ENCODE measurements around the gene MTREX. TPM values are rescaled to one million over a fixed set of nuclear protein-coding genes. Genes with fewer than 3 reads are reported as not detected.

The MTREX gene
- total and polyA plus RNA-seq, 2 donors (not counting 1 experiment from before 2014, with no cell fraction given), result 7.9 to 94.0 TPM

- Histone ChIP-seq H3K9ac (ENCODE audit: low read length) (no peak overlapping the region), H3K4me2 (replicated peaks; ENCODE audit: low read depth, low read length, poor library complexity, severe bottlenecking) (no peak overlapping the region), H3K4me1 (ENCODE audit: control insufficient read depth in 2 of 2, insufficient read depth in 2 of 2, low read length in 2 of 2) (no peaks in the 10 kb centered on the region), H3K9me3 (ENCODE audit: control extremely low read depth in 1 of 3, control insufficient read depth in 2 of 3, insufficient read depth in 1 of 3, low read length in 2 of 3) (no peaks in the 10 kb centered on the region), H3K4me3 (ENCODE audit: control extremely low read depth in 1 of 5, extremely low read depth in 1 of 5, insufficient read depth in 1 of 5, low read depth in 2 of 5, low read length in 4 of 5) (no peak overlapping the region), H2AFZ (ENCODE audit: insufficient read depth, low read depth, low read length, poor library complexity, severe bottlenecking) (no peak overlapping the region), H3K36me3 (replicated peaks in 1 of 2; ENCODE audit: control extremely low read depth in 1 of 2, control insufficient read depth in 1 of 2, extremely low read depth in 1 of 2, insufficient read depth in 2 of 2, low read length in 1 of 2) (peaks cover 0 to 3% of the 10 kb centered on the region in 2 experiments), H3K27ac (ENCODE audit: low read length in 2 of 2) (no peak overlapping the region), H3K27me3 (replicated peaks in 1 of 4; ENCODE audit: control extremely low read depth in 1 of 4, control insufficient read depth in 3 of 4, insufficient read depth in 4 of 4, low read length in 3 of 4) (no peaks in the 10 kb centered on the region), H4K20me1 (ENCODE audit: control insufficient read depth, insufficient read depth, low read length, poor library complexity, severe bottlenecking) (no peaks in the 10 kb centered on the region), H3K79me2 (ENCODE audit: control insufficient read depth, insufficient read depth, low read length) (no peaks in the 10 kb centered on the region)
- H3K27ac Mint-ChIP-seq, result no peak overlapping the region
- no peaks in the 10 kb centered on the region for H3K9me3 Mint-ChIP-seq (ENCODE audit: insufficient read depth)
- DNase-seq, result no peak
- no peaks in the 10 kb centered on the region for H3K27me3 Mint-ChIP-seq
- no peak overlapping the region for H3K4me3 Mint-ChIP-seq
- ChIA-PET CTCF (no interaction called here), POLR2A (no interaction called here)
- no peak for ATAC-seq (ENCODE audit: low read depth)
- WGBS (ENCODE audit: insufficient coverage), result 100% methylated on average over 1 of the region's 3 CpGs
- intact Hi-C loops (cut with micrococcal nuclease), result no loop called here
- no peaks in the 10 kb centered on the region for H3K4me1 Mint-ChIP-seq
- TF ChIP-seq EZH2 (IDR thresholded peaks at IDR 0.05; ENCODE audit: borderline replicate concordance, insufficient read depth, low read depth, low read length, poor library complexity, severe bottlenecking) (no peak), CTCF (IDR thresholded peaks at IDR 0.05) (no peak)
Observed at GRCh38 chr5:55463613-55464012, 155.8 kb downstream of the MTREX start.

- WGBS (ENCODE audit: insufficient coverage), result 93% methylated on average over 2 of the region's 5 CpGs
- no peak overlapping the region for H3K27ac Mint-ChIP-seq
- H2AFZ ChIP-seq (ENCODE audit: insufficient read depth, low read depth, low read length, poor library complexity, severe bottlenecking), result no peak overlapping the region
- no peaks in the 10 kb centered on the region for H3K79me2 ChIP-seq (ENCODE audit: control insufficient read depth, insufficient read depth, low read length)
- H3K4me2 ChIP-seq (replicated peaks; ENCODE audit: low read depth, low read length, poor library complexity, severe bottlenecking), result no peak overlapping the region
- H3K27ac ChIP-seq (ENCODE audit: low read length in 2 of 2), result no peak overlapping the region
- ATAC-seq (ENCODE audit: low read depth), result no peak
- no peaks in the 10 kb centered on the region for H3K27me3 Mint-ChIP-seq
- no peaks in the 10 kb centered on the region for H3K4me1 Mint-ChIP-seq
- DNase-seq, result no peak
- intact Hi-C loops (cut with micrococcal nuclease), result no loop called here
- H3K4me3 ChIP-seq (ENCODE audit: control extremely low read depth in 1 of 5, extremely low read depth in 1 of 5, insufficient read depth in 1 of 5, low read depth in 2 of 5, low read length in 4 of 5), result no peak overlapping the region
- no peaks in the 10 kb centered on the region for H3K4me1 ChIP-seq (ENCODE audit: control insufficient read depth in 2 of 2, insufficient read depth in 2 of 2, low read length in 2 of 2)
- no peaks in the 10 kb centered on the region for H3K9me3 ChIP-seq (ENCODE audit: control extremely low read depth in 1 of 3, control insufficient read depth in 2 of 3, insufficient read depth in 1 of 3, low read length in 2 of 3)
- no peaks in the 10 kb centered on the region for H3K27me3 ChIP-seq (replicated peaks in 1 of 4; ENCODE audit: control extremely low read depth in 1 of 4, control insufficient read depth in 3 of 4, insufficient read depth in 4 of 4, low read length in 3 of 4)
- no peaks in the 10 kb centered on the region for H3K9me3 Mint-ChIP-seq (ENCODE audit: insufficient read depth)
- no peaks in the 10 kb centered on the region for H4K20me1 ChIP-seq (ENCODE audit: control insufficient read depth, insufficient read depth, low read length, poor library complexity, severe bottlenecking)
- H3K9ac ChIP-seq (ENCODE audit: low read length), result no peak overlapping the region
- peaks cover 0 to 3% of the 10 kb centered on the region in 2 experiments for H3K36me3 ChIP-seq (replicated peaks in 1 of 2; ENCODE audit: control extremely low read depth in 1 of 2, control insufficient read depth in 1 of 2, extremely low read depth in 1 of 2, insufficient read depth in 2 of 2, low read length in 1 of 2)
- ChIA-PET POLR2A (no interaction called here), CTCF (no interaction called here)
- H3K4me3 Mint-ChIP-seq, result no peak overlapping the region
- TF ChIP-seq CTCF (IDR thresholded peaks at IDR 0.05) (no peak), EZH2 (IDR thresholded peaks at IDR 0.05; ENCODE audit: borderline replicate concordance, insufficient read depth, low read depth, low read length, poor library complexity, severe bottlenecking) (no peak)
Observed at GRCh38 chr5:55467862-55468551, 160.2 kb downstream of the MTREX start.

All from B cell (primary cell).